SU-DHL-6 (cell line): ENCODE measurements around the gene CD99L2.

Experiments used
- H2AFZ ChIP-seq: fragments of 200-600 bp; sonication (generic); 2 replicates; pipeline ENCODE4 v1.6.1; 2014; ENCODE audit warnings: low read depth, mild to moderate bottlenecking, moderate library complexity, mixed read lengths, antibody characterized with exemption, low read length; ENCODE audit not compliant: severe bottlenecking
- H3F3A ChIP-seq: fragments of 200-600 bp; shearing (Covaris generic); 2 replicates; pipeline ENCODE4 v1.6.0; 2016; ENCODE audit warnings: antibody characterized with exemption, mild to moderate bottlenecking; ENCODE audit not compliant: insufficient read depth
- H3K27ac ChIP-seq: fragments of 200-600 bp; sonication (generic); 2 replicates; pipeline ENCODE4 v1.5.1; 2016; ENCODE audit warnings: low read depth, mild to moderate bottlenecking, low read length, moderate library complexity, mixed read lengths
- H3K27me3 ChIP-seq: fragments of 200-600 bp; sonication (generic), shearing (Covaris generic); 2 replicates; pipeline ENCODE4 v1.6.0; 2014; ENCODE audit warnings: mild to moderate bottlenecking, low read length
- H3K36me3 ChIP-seq: fragments of 200-600 bp; sonication (generic); 2 replicates; pipeline ENCODE4 v1.6.1; 2014; ENCODE audit warnings: mild to moderate bottlenecking, low read length, mixed read lengths
- H3K4me2 ChIP-seq: fragments of 300-600, 200-600 bp; shearing (Covaris generic), sonication (generic); 2 replicates; pipeline ENCODE4 v1.6.0; 2014; ENCODE audit warnings: low read length, low read depth, mild to moderate bottlenecking; ENCODE audit not compliant: poor library complexity, severe bottlenecking
- H3K4me3 ChIP-seq: fragments of 200-600 bp; sonication (generic); 2 replicates; pipeline ENCODE4 v1.5.1; 2014; ENCODE audit warnings: antibody characterized with exemption, low read length, mild to moderate bottlenecking, mixed read lengths; ENCODE audit not compliant: insufficient read depth, poor library complexity, severe bottlenecking
- H3K79me2 ChIP-seq: fragments of 200-600 bp; sonication (generic); 2 replicates; pipeline ENCODE4 v1.6.1; 2014; ENCODE audit warnings: mild to moderate bottlenecking, low read length, moderate library complexity; ENCODE audit not compliant: insufficient read depth
- H3K9ac ChIP-seq: fragments of 200-600 bp; sonication (generic); 2 replicates; pipeline ENCODE4 v1.7.0; 2014; ENCODE audit warnings: mild to moderate bottlenecking, low read length
- H3K9me2 ChIP-seq: fragments of 200-600 bp; sonication (generic); replicated peaks from 2 replicates; pipeline ENCODE4 v1.6.1; 2014; ENCODE audit warnings: low read length; ENCODE audit not compliant: insufficient read depth
- H3K9me3 ChIP-seq: fragments of 200-600 bp; sonication (generic); 2 replicates; pipeline ENCODE4 v1.6.1; 2014; ENCODE audit warnings: low read length, mixed read lengths; ENCODE audit not compliant: insufficient read depth
- H4K20me1 ChIP-seq: fragments of 200-600 bp; sonication (generic); 2 replicates; pipeline ENCODE4 v1.6.1; 2014; ENCODE audit warnings: low read depth, mild to moderate bottlenecking, antibody characterized with exemption, low read length, moderate library complexity, mixed read lengths
- EZH2phosphoT487 ChIP-seq: fragments of 200-600 bp; sonication (generic), shearing (Covaris generic); conservative IDR thresholded peaks from 2 replicates; pipeline ENCODE4 v1.6.1; 2018; ENCODE audit warnings: mild to moderate bottlenecking, antibody characterized with exemption, low read length, moderate library complexity, mixed read lengths
- TF ChIP-seq, protein P1 (sequence below): fragments of 200-600 bp; sonication (generic); IDR thresholded peaks from one replicate; pipeline ENCODE4 v1.5.1; 2017; ENCODE audit warnings: antibody characterized with exemption, mild to moderate bottlenecking, low read length, moderate library complexity; ENCODE audit not compliant: insufficient read depth, poor library complexity, severe bottlenecking

CD99L2 gene

GRCh38 chrX:150926304-150926703 is 27.8 kb upstream of the CD99L2 start:
- TF ChIP-seq EZH2phosphoT487 = no peak
- TF ChIP-seq, protein P1, sequence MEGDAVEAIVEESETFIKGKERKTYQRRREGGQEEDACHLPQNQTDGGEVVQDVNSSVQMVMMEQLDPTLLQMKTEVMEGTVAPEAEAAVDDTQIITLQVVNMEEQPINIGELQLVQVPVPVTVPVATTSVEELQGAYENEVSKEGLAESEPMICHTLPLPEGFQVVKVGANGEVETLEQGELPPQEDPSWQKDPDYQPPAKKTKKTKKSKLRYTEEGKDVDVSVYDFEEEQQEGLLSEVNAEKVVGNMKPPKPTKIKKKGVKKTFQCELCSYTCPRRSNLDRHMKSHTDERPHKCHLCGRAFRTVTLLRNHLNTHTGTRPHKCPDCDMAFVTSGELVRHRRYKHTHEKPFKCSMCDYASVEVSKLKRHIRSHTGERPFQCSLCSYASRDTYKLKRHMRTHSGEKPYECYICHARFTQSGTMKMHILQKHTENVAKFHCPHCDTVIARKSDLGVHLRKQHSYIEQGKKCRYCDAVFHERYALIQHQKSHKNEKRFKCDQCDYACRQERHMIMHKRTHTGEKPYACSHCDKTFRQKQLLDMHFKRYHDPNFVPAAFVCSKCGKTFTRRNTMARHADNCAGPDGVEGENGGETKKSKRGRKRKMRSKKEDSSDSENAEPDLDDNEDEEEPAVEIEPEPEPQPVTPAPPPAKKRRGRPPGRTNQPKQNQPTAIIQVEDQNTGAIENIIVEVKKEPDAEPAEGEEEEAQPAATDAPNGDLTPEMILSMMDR = no peak
- Histone ChIP-seq H3F3A (no peaks in the 10 kb centered on the region), H3K27ac (no peak overlapping the region)

DNA sequence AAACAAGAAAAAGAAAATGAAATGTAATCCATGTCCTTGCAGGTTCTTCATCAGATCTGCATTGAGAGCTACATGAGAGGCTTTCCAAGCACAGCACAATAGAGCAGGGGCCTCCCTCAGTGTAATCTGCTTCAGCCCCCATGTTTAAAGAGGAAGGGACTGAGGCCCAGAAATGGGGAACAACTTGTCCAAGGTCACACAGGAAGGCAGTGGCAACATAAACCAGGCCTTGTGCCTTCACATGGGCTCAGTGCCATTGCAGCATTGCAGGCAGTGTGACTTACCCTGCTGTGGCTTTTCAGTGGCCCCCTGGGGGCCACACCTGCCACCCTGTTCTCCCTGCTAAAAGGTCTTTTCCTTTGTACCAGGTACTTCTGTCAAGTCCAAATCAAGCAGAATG is 20.9 kb upstream of the CD99L2 start:
- TF ChIP-seq EZH2phosphoT487 = no peak
- TF ChIP-seq, protein P1 = no peak
- H4K20me1 ChIP-seq = no peaks in the 10 kb centered on the region
- no peak overlapping the region for H3K9ac ChIP-seq
- no peak overlapping the region for H3K4me3 ChIP-seq
- H2AFZ ChIP-seq = no peak overlapping the region
- no peaks in the 10 kb centered on the region for H3K36me3 ChIP-seq
- no peaks in the 10 kb centered on the region for H3K27me3 ChIP-seq
- no peaks in the 10 kb centered on the region for H3K79me2 ChIP-seq
- no peak overlapping the region for H3K4me2 ChIP-seq
- no peak overlapping the region for H3K27ac ChIP-seq
- no peaks in the 10 kb centered on the region for H3K9me2 ChIP-seq
- no peaks in the 10 kb centered on the region for H3K9me3 ChIP-seq
- H3F3A ChIP-seq = no peaks in the 10 kb centered on the region

More at GRCh38 chrX:150926304-150926703, 27.8 kb upstream of the CD99L2 start:
- no peaks in the 10 kb centered on the region for H3K9me3 ChIP-seq
- H3K36me3 ChIP-seq = no peaks in the 10 kb centered on the region
- H3K9ac ChIP-seq = no peak overlapping the region
- H3K79me2 ChIP-seq = no peaks in the 10 kb centered on the region
- H3K4me3 ChIP-seq = no peak overlapping the region
- no peaks in the 10 kb centered on the region for H3K27me3 ChIP-seq
- H3K4me2 ChIP-seq = no peak overlapping the region
- H2AFZ ChIP-seq = no peak overlapping the region
- no peaks in the 10 kb centered on the region for H3K9me2 ChIP-seq
- no peaks in the 10 kb centered on the region for H4K20me1 ChIP-seq

DNA sequence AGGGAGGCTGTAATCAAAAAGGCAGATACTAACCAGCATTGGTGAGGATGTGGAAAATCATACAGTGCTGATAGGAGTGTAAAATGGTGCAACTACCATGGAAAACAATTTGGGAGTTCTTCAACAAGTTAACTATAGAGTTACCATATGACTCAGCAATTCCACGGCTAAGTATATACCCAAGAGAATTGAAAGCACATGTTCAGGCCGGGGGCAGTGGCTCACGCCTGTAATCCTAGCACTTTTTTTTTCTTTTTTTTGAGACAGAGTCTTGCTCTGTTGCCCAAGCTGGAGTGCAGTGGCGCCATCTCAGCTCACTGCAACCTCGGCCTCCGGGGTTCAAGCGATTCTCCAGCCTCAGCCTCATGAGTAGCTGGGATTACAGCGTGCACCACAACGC is 15.0 kb upstream of the CD99L2 start:
- Histone ChIP-seq H4K20me1 (no peaks in the 10 kb centered on the region), H3K27me3 (no peaks in the 10 kb centered on the region), H3K79me2 (no peaks in the 10 kb centered on the region), H3K4me3 (no peak overlapping the region), H2AFZ (no peak overlapping the region), H3K9me2 (no peaks in the 10 kb centered on the region), H3K4me2 (no peak overlapping the region), H3F3A (no peaks in the 10 kb centered on the region), H3K27ac (no peak overlapping the region), H3K36me3 (no peaks in the 10 kb centered on the region), H3K9ac (no peak overlapping the region), H3K9me3 (no peaks in the 10 kb centered on the region)
- TF ChIP-seq, protein P1 = no peak

GRCh38 chrX:150907474-150907873 is 9.0 kb upstream of the CD99L2 start:
- TF ChIP-seq EZH2phosphoT487 = no peak
- TF ChIP-seq, protein P1 = no peak
- Histone ChIP-seq H3K9me3 (no peaks in the 10 kb centered on the region), H3K4me3 (no peak overlapping the region), H4K20me1 (no peaks in the 10 kb centered on the region), H3K9me2 (no peaks in the 10 kb centered on the region), H3K27me3 (no peaks in the 10 kb centered on the region), H2AFZ (no peak overlapping the region), H3K4me2 (no peak overlapping the region), H3K36me3 (no peaks in the 10 kb centered on the region), H3K79me2 (no peaks in the 10 kb centered on the region), H3K9ac (no peak overlapping the region), H3K27ac (no peak overlapping the region), H3F3A (no peaks in the 10 kb centered on the region)
